HCT116 (cell line): ENCODE data around the gene THRB. TPM values are rescaled to one million over a fixed set of nuclear protein-coding genes. Genes with fewer than 3 reads are reported as not detected.

Experiments
- ATAC-seq: fragments of 200-7000 bp; cut with Tn5 transposase; 2 replicates; pipeline ENCODE4 v1.9.1; 2020; ENCODE audit warnings: mild to moderate bottlenecking, moderate library complexity
- BruUV-seq: library from RNA; stranded (reverse); fragments of 400-500 nt; replicated peaks from 2 replicates; lab custom pipeline; 2021; lab: Mats Ljungman, UMichigan
- CTCF ChIA-PET: fragments of 300-600 bp; sonication (Branson Sonifier 250); formaldehyde crosslinking; loops from one replicate; lab custom pipeline; 2021; ENCODE audit warnings: antibody characterized with exemption; lab: Charles Lee
- POLR2A ChIA-PET: fragments of 300-600, 350-600 bp; sonication (Branson Sonifier 250); formaldehyde crosslinking; loops from one replicate; lab custom pipeline; 2021; ENCODE audit warnings: antibody characterized with exemption; lab: Charles Lee
- RAD21 ChIA-PET, 2 experiments: fragments of 300-600 bp; sonication (Branson Sonifier 250); formaldehyde crosslinking; loops; one replicate each; lab custom pipeline; 2023; ENCODE audit warnings: low total read pairs in 2 of 2; ENCODE audit not compliant: uncharacterized antibody in 2 of 2, unreplicated experiment in 2 of 2, low non-redundant PET in 1 of 2; lab: Charles Lee
- DNase-seq: peaks from one replicate; pipeline ENCODE4 v3.0.0-alpha.2; 2010; ENCODE audit warnings: low read depth, low spot score
- H2AFZ ChIP-seq: fragments of 200-600 bp; shearing (Covaris generic), sonication (generic); 2 replicates; pipeline ENCODE4 v1.6.1; 2017; ENCODE audit warnings: low read depth, mixed run types, mixed read lengths, antibody characterized with exemption, low read length; ENCODE audit not compliant: poor library complexity, severe bottlenecking
- H3K27ac ChIP-seq: 2 replicates; pipeline ENCODE4 v1.5.1; 2012; ENCODE audit warnings: low read depth, low read length
- H3K27me3 ChIP-seq: fragments of 200-600 bp; sonication (generic); 2 replicates; pipeline ENCODE4 v1.6.1; 2016; ENCODE audit warnings: mixed run types, low read length, mixed read lengths; ENCODE audit not compliant: insufficient read depth
- H3K36me3 ChIP-seq, 2 experiments: fragments of 200-500 bp in 1 of 2; fragments of 200-600 bp in 1 of 2; sonication (Bioruptor generic) in 1 of 2; sonication (generic) in 1 of 2; 2 replicates each; pipeline versions ENCODE4 v1.5.1 to v1.6.1; 2014 to 2016; ENCODE audit warnings: low read length in 2 of 2, inconsistent platforms in 1 of 2, mixed read lengths in 1 of 2, mixed run types in 1 of 2; ENCODE audit not compliant: insufficient read depth in 2 of 2, control insufficient read depth in 1 of 2
- H3K4me1 ChIP-seq, 2 experiments: fragments of 200-600 bp in 1 of 2; sonication (generic) in 1 of 2; 2 replicates each; pipeline versions ENCODE4 v1.5.1 to v1.6.1; 2012 to 2017; ENCODE audit warnings: low read length in 2 of 2, inconsistent platforms in 1 of 2, mild to moderate bottlenecking in 1 of 2, mixed read lengths in 1 of 2, mixed run types in 1 of 2, moderate library complexity in 1 of 2; ENCODE audit not compliant: insufficient read depth in 2 of 2, control insufficient read depth in 1 of 2
- H3K4me2 ChIP-seq: fragments of 200-600 bp; sonication (generic); 2 replicates; pipeline ENCODE4 v1.6.1; 2017; ENCODE audit warnings: mixed run types, low read length, mixed read lengths
- H3K4me3 ChIP-seq, 2 experiments: fragments of 200-600 bp in 1 of 2; sonication (generic) in 1 of 2; replicated peaks in 1 of 2; 2 replicates each; pipeline ENCODE4 v1.5.1; 2011 to 2016; ENCODE audit warnings: low read length in 2 of 2, control low read depth in 1 of 2, low read depth in 1 of 2, mild to moderate bottlenecking in 1 of 2, mixed read lengths in 1 of 2, mixed run types in 1 of 2
- H3K79me2 ChIP-seq: fragments of 200-600 bp; sonication (generic); 2 replicates; pipeline ENCODE4 v1.6.1; 2017; ENCODE audit warnings: mild to moderate bottlenecking, mixed run types, low read length, moderate library complexity, mixed read lengths; ENCODE audit not compliant: insufficient read depth
- H3K9ac ChIP-seq: fragments of 200-600 bp; sonication (generic); 2 replicates; pipeline ENCODE4 v1.6.1; 2016; ENCODE audit warnings: low read length, mixed read lengths
- H3K9me2 ChIP-seq: fragments of 200-600 bp; sonication (generic), shearing (Covaris generic); 2 replicates; pipeline ENCODE4 v1.6.1; 2017; ENCODE audit warnings: mixed run types, mild to moderate bottlenecking, moderate library complexity; ENCODE audit not compliant: insufficient read depth
- H3K9me3 ChIP-seq, 2 experiments: fragments of 200-500 bp in 1 of 2; fragments of 200-600 bp in 1 of 2; sonication (Bioruptor generic) in 1 of 2; sonication (generic) in 1 of 2; 2 replicates each; pipeline ENCODE4 v1.6.1; 2014 to 2017; ENCODE audit warnings: low read length in 2 of 2, mixed read lengths in 2 of 2, inconsistent platforms in 1 of 2, low read depth in 1 of 2, mild to moderate bottlenecking in 1 of 2, mixed run types in 1 of 2, moderate library complexity in 1 of 2; ENCODE audit not compliant: control insufficient read depth in 1 of 2, insufficient read depth in 1 of 2
- H4K20me1 ChIP-seq: fragments of 200-600 bp; sonication (generic), shearing (Covaris generic); 2 replicates; pipeline ENCODE4 v1.6.1; 2017; ENCODE audit warnings: mixed run types, mild to moderate bottlenecking, moderate library complexity; ENCODE audit not compliant: insufficient read depth
- CEBPB ChIP-seq: IDR thresholded peaks from 2 replicates; pipeline ENCODE4 v1.6.1; 2012; ENCODE audit warnings: low read depth
- EGR1 ChIP-seq: IDR thresholded peaks from 2 replicates; pipeline ENCODE4 v1.6.1; 2012; ENCODE audit warnings: low read depth
- ELF1 ChIP-seq: IDR thresholded peaks from 2 replicates; pipeline ENCODE4 v1.6.1; 2012; ENCODE audit warnings: low read depth, borderline replicate concordance
- EZH2phosphoT487 ChIP-seq: fragments of 200-600 bp; IDR thresholded peaks from 2 replicates; pipeline ENCODE4 v1.6.1; 2018; ENCODE audit warnings: antibody characterized with exemption, borderline replicate concordance
- FOSL1 ChIP-seq: IDR thresholded peaks from 2 replicates; pipeline ENCODE4 v1.6.1; 2012; ENCODE audit warnings: low read depth
- JUND ChIP-seq: IDR thresholded peaks from 2 replicates; pipeline ENCODE4 v1.6.1; 2012
- SIN3A ChIP-seq: IDR thresholded peaks from 2 replicates; pipeline ENCODE4 v1.6.1; 2012; ENCODE audit warnings: low read depth
- SRF ChIP-seq: IDR thresholded peaks from 2 replicates; pipeline ENCODE4 v1.6.1; 2012; ENCODE audit warnings: low read depth
- TCF7L2 ChIP-seq: IDR thresholded peaks from 2 replicates; pipeline ENCODE4 v1.7.0; 2011; ENCODE audit warnings: borderline replicate concordance, inconsistent platforms; ENCODE audit not compliant: insufficient read depth, insufficient read length; ENCODE audit errors: extremely low read depth
- ZFX ChIP-seq: fragments of 450-650 bp; IDR thresholded peaks from 2 replicates; pipeline ENCODE4 v1.6.1; 2017
- ZNF274 ChIP-seq: fragments of 200-500 bp; sonication (Bioruptor generic); IDR thresholded peaks from 2 replicates; pipeline ENCODE4 v1.6.1; 2014; ENCODE audit warnings: mild to moderate bottlenecking, low read depth, low read length, inconsistent platforms
- intact Hi-C: fragments of 100-400 bp; cut with micrococcal nuclease; formaldehyde crosslinking; loops from 2 replicates; pipeline ENCODE4 v1.10.0; 2022
- total RNA-seq: library from RNA; stranded (reverse); gene quantifications from one replicate; pipeline ENCODE4 v1.2.1, GENCODE V29; 2021; ENCODE audit not compliant: unreplicated experiment
- TF ChIP-seq, protein P1 (sequence below): IDR thresholded peaks from 2 replicates; pipeline ENCODE4 v1.6.1; 2012
- TF ChIP-seq, protein P2 (sequence below), 3 experiments: fragments of 200-600 bp in 1 of 3; sonication (generic) in 1 of 3; IDR thresholded peaks in 2 of 3; conservative IDR thresholded peaks in 1 of 3; 2 replicates each; pipeline ENCODE4 v1.5.1; 2012 to 2017; ENCODE audit warnings: low read depth in 2 of 3, low read length in 2 of 3, antibody characterized with exemption in 1 of 3, borderline replicate concordance in 1 of 3, control low read depth in 1 of 3, mild to moderate bottlenecking in 1 of 3, mixed read lengths in 1 of 3, mixed run types in 1 of 3, moderate library complexity in 1 of 3; ENCODE audit not compliant: insufficient read depth in 1 of 3
- TF ChIP-seq, protein P3 (sequence below): IDR thresholded peaks from 2 replicates; pipeline ENCODE4 v1.6.1; 2011; ENCODE audit warnings: mild to moderate bottlenecking, low read length, moderate library complexity; ENCODE audit not compliant: insufficient replicate concordance; ENCODE audit errors: extremely low read depth

The THRB gene
- total RNA-seq, 1 experiment from 2014 or later: 2.5 TPM

DNA sequence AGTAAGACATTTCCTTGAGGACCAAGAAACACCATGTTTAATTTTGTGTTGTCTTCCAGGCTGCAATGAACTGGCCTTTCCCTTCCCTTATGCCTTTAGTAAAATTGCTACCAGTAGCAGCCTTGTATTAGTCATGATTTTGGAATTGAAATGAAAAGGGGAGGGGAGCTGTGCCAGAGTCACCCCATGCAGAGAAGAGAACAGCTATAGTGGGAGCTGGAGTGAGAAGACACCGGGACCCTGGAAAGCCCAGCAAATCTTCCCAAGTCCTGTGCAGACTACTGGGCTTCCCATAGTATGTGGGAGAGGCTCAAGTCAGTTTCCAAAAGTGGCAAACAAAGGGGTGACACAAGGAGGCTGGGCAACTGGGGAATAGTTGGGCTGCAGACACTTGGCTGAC, 371.1 kb downstream of the THRB start:
- TF ChIP-seq EGR1: no peak
- TF ChIP-seq ZFX: no peak
- TF ChIP-seq TCF7L2: no peak
- no peak for TF ChIP-seq EZH2phosphoT487
- TF ChIP-seq, protein P1, sequence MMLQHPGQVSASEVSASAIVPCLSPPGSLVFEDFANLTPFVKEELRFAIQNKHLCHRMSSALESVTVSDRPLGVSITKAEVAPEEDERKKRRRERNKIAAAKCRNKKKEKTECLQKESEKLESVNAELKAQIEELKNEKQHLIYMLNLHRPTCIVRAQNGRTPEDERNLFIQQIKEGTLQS: no peak
- TF ChIP-seq JUND: no peak
- no peak for TF ChIP-seq SIN3A
- no peak for TF ChIP-seq ELF1
- TF ChIP-seq ZNF274: no peak
- TF ChIP-seq, protein P2, sequence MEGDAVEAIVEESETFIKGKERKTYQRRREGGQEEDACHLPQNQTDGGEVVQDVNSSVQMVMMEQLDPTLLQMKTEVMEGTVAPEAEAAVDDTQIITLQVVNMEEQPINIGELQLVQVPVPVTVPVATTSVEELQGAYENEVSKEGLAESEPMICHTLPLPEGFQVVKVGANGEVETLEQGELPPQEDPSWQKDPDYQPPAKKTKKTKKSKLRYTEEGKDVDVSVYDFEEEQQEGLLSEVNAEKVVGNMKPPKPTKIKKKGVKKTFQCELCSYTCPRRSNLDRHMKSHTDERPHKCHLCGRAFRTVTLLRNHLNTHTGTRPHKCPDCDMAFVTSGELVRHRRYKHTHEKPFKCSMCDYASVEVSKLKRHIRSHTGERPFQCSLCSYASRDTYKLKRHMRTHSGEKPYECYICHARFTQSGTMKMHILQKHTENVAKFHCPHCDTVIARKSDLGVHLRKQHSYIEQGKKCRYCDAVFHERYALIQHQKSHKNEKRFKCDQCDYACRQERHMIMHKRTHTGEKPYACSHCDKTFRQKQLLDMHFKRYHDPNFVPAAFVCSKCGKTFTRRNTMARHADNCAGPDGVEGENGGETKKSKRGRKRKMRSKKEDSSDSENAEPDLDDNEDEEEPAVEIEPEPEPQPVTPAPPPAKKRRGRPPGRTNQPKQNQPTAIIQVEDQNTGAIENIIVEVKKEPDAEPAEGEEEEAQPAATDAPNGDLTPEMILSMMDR (IDR thresholded peaks at IDR 0.05 in 2 of 3, conservative IDR thresholded peaks at IDR 0.05 in 1 of 3; ENCODE audit: borderline replicate concordance in 1 of 3, insufficient read depth in 1 of 3, low read depth in 2 of 3, low read length in 2 of 3): no peak
- no peak for TF ChIP-seq SRF
- no peak for TF ChIP-seq FOSL1
- TF ChIP-seq CEBPB: no peak
- TF ChIP-seq, protein P3, sequence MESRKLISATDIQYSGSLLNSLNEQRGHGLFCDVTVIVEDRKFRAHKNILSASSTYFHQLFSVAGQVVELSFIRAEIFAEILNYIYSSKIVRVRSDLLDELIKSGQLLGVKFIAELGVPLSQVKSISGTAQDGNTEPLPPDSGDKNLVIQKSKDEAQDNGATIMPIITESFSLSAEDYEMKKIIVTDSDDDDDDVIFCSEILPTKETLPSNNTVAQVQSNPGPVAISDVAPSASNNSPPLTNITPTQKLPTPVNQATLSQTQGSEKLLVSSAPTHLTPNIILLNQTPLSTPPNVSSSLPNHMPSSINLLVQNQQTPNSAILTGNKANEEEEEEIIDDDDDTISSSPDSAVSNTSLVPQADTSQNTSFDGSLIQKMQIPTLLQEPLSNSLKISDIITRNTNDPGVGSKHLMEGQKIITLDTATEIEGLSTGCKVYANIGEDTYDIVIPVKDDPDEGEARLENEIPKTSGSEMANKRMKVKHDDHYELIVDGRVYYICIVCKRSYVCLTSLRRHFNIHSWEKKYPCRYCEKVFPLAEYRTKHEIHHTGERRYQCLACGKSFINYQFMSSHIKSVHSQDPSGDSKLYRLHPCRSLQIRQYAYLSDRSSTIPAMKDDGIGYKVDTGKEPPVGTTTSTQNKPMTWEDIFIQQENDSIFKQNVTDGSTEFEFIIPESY: no peak
- RAD21 ChIA-PET: no interaction called here

More for the DNA sequence above, 371.1 kb downstream of the THRB start:
- Histone ChIP-seq H3K4me1 (peaks cover 6 to 24% of the 10 kb centered on the region in 2 experiments), H3K36me3 (no peaks in the 10 kb centered on the region), H2AFZ (no peak overlapping the region), H3K79me2 (no peaks in the 10 kb centered on the region), H3K9me2 (no peaks in the 10 kb centered on the region), H3K27me3 (no peaks in the 10 kb centered on the region), H3K27ac (no peak overlapping the region), H4K20me1 (no peaks in the 10 kb centered on the region), H3K9me3 (no peaks in the 10 kb centered on the region), H3K4me2 (no peak overlapping the region), H3K4me3 (no peak overlapping the region), H3K9ac (no peak overlapping the region)
- ChIA-PET POLR2A (no interaction called here), CTCF (no interaction called here)
- ATAC-seq: no peak; the same call in 1 of the 2 replicates
- intact Hi-C loops: no loop called here
- no TSS peak for BruUV-seq
- DNase-seq: no peak
